HL-60 (cell line): ENCODE results near the gene ZMYND8.

Experiments
- DNase-seq, 2 experiments: peaks; one replicate each; pipeline ENCODE4 v3.0.0-alpha.2; 2010 to 2020; ENCODE audit warnings: low read depth in 1 of 2, low spot score in 1 of 2
- H3K27ac ChIP-seq: fragments of 250-450 bp; sonication (Bioruptor Pico); replicated peaks from 2 replicates; pipeline ENCODE4 v1.5.1; 2020; ENCODE audit warnings: mild to moderate bottlenecking, moderate library complexity
- H3K27me3 ChIP-seq: fragments of 250-450 bp; sonication (Bioruptor Pico); 2 replicates; pipeline ENCODE4 v1.5.1; 2021; ENCODE audit warnings: mild to moderate bottlenecking, moderate library complexity; ENCODE audit not compliant: insufficient read depth, poor library complexity, severe bottlenecking
- H3K4me3 ChIP-seq: replicated peaks from 2 replicates; pipeline ENCODE4 v1.5.1; 2011; ENCODE audit warnings: mild to moderate bottlenecking, control low read depth, low read length; ENCODE audit not compliant: insufficient read depth
- CTCF ChIP-seq: IDR thresholded peaks from one replicate; pipeline ENCODE4 v1.5.1; 2011; ENCODE audit warnings: low read length, control low read depth, inconsistent platforms; ENCODE audit not compliant: insufficient read depth
- GABPA ChIP-seq: IDR thresholded peaks from 2 replicates; pipeline ENCODE4 v1.6.1; 2012; ENCODE audit warnings: low read depth
- POLR2AphosphoS5 ChIP-seq: IDR thresholded peaks from 2 replicates; pipeline ENCODE4 v1.6.1; 2012; ENCODE audit warnings: low read depth
- REST ChIP-seq: IDR thresholded peaks from 2 replicates; pipeline ENCODE4 v1.6.1; 2012; ENCODE audit warnings: low read depth; ENCODE audit not compliant: insufficient replicate concordance
- SPI1 ChIP-seq: IDR thresholded peaks from 2 replicates; pipeline ENCODE4 v1.6.1; 2012; ENCODE audit warnings: low read depth, mild to moderate bottlenecking, borderline replicate concordance

Gene ZMYND8

GRCh38 chr20:47211036-47211435, 145.5 kb downstream of the ZMYND8 start:
- H3K27ac ChIP-seq, result no peak overlapping the region

GRCh38 chr20:47210470-47210869, 146.0 kb downstream of the ZMYND8 start:
- no peak for TF ChIP-seq GABPA
- no peak for TF ChIP-seq CTCF
- no peak for TF ChIP-seq SPI1
- no peak for TF ChIP-seq POLR2AphosphoS5
- no peak for TF ChIP-seq REST
- no peak overlapping the region for H3K4me3 ChIP-seq
- H3K27me3 ChIP-seq, result no peaks in the 10 kb centered on the region
- no peak overlapping the region for H3K27ac ChIP-seq
- DNase-seq, result no peak

More at GRCh38 chr20:47211036-47211435, 145.5 kb downstream of the ZMYND8 start:
- Histone ChIP-seq H3K4me3 (no peak overlapping the region), H3K27me3 (no peaks in the 10 kb centered on the region)
- TF ChIP-seq CTCF (no peak), GABPA (no peak), POLR2AphosphoS5 (no peak), REST (no peak), SPI1 (no peak)
- no peak for DNase-seq

GRCh38 chr20:47209982-47210381, 146.5 kb downstream of the ZMYND8 start:
- no peak for DNase-seq
- TF ChIP-seq GABPA (no peak), REST (no peak), POLR2AphosphoS5 (no peak)
- Histone ChIP-seq H3K27me3 (no peaks in the 10 kb centered on the region), H3K27ac (no peak overlapping the region), H3K4me3 (no peak overlapping the region)

GRCh38 chr20:47208534-47209174, 147.8 kb downstream of the ZMYND8 start:
- TF ChIP-seq REST, result no peak
- TF ChIP-seq POLR2AphosphoS5, result peak; percentile 32; the same call in 1 of the 2 replicates
- no peak for DNase-seq
- Histone ChIP-seq H3K4me3 (no peak overlapping the region), H3K27me3 (no peaks in the 10 kb centered on the region), H3K27ac (no peak overlapping the region)
